HFFc6 (cell line): Measurements from ENCODE around the gene IFITM5. TPM values are rescaled to one million over a fixed set of nuclear protein-coding genes. Genes with fewer than 3 reads are reported as not detected.
"Not testable (repeated sequence)": the region's sequence is repeated elsewhere in the genome, so short reads cannot be mapped to it uniquely, and the experiment has no call there.

Experiments
- DNase-seq: peaks from one replicate; pipeline ENCODE4 v3.0.0-alpha.2; 2018
- H3K27ac Mint-ChIP-seq: 2 replicates; pipeline ENCODE4 v1.8.0; 2020; ENCODE audit warnings: mild to moderate bottlenecking, mixed read lengths
- H3K27me3 Mint-ChIP-seq: 2 replicates; pipeline ENCODE4 v1.8.0; 2021; ENCODE audit warnings: mild to moderate bottlenecking, moderate library complexity, mixed read lengths; ENCODE audit not compliant: insufficient read depth
- H3K36me3 Mint-ChIP-seq: 2 replicates; pipeline ENCODE4 v1.8.0; 2021; ENCODE audit warnings: low read depth, mixed read lengths
- H3K4me1 Mint-ChIP-seq: 2 replicates; pipeline ENCODE4 v1.8.0; 2020; ENCODE audit warnings: low read depth, mixed read lengths
- H3K4me3 Mint-ChIP-seq: 2 replicates; pipeline ENCODE4 v1.8.0; 2020; ENCODE audit warnings: mild to moderate bottlenecking, moderate library complexity, mixed read lengths
- H3K9me3 Mint-ChIP-seq: 2 replicates; pipeline ENCODE4 v1.8.0; 2020; ENCODE audit warnings: mild to moderate bottlenecking, mixed read lengths
- total RNA-seq, 6 experiments: library from RNA; stranded (reverse); fragmentation: NEBNext Ultra II Directional; extraction: Animal tissue kit (Norgen Biotek cat#: 25700); gene quantifications; 2 replicates in 1 of 6; 3 replicates in 5 of 6; pipeline ENCODE4 v1.2.3, GENCODE V29; 2021
- TF ChIP-seq, protein P1 (sequence below): fragments of 200-600 bp; sonication (generic); IDR thresholded peaks from 2 replicates; pipeline ENCODE4 v1.5.0; 2021; ENCODE audit warnings: antibody characterized with exemption, mild to moderate bottlenecking

The IFITM5 gene
- total RNA-seq, 6 experiments from 2014 or later = not detected

DNA sequence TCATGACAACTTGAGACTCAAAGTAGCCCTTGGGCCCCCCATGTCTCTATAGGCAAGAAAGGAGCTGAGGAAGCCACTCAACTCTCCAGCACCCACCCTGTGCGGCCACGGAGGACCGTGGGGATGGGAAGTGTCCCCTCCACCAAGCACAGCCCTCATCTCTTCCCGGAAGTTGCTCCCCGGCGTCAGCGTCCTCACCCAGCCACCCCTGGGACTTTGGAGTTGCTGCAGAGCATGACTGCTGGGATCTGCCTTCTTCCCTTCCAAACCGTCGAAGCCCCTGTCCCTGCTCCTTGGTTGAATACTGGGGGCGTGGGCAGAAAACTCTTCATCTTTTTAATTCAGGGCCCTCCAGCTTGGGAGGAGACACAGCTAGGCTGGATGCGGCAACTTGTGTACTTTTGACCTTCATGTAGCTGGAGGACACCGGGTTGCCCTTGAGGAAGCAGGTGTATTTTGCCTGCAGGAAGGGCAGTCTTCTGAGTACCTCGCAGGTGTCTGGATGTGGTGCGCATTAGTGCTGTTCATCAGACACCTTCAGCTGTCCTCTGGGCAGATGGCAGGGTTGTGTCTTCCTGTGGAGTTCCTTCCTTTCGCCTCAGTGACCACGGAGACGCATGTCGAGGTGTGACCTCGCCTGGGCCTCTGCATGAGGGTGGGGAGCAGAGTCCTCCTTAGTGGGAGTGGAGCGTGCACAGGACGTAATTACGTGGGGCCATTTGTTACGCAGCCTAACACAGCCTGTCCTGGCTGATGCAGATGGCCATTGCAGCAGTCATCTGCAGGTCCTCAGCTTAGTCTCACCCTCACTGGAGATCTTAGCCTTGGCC, 33.5 kb upstream of the IFITM5 start:
- Mint-ChIP-seq H3K36me3 (no peaks in the 10 kb centered on the region), H3K27ac (no peak overlapping the region), H3K4me3 (no peak overlapping the region), H3K4me1 (peaks cover 14% of the 10 kb centered on the region), H3K9me3 (no peaks in the 10 kb centered on the region), H3K27me3 (peaks cover 4% of the 10 kb centered on the region)
- no peak for DNase-seq
- TF ChIP-seq, protein P1, sequence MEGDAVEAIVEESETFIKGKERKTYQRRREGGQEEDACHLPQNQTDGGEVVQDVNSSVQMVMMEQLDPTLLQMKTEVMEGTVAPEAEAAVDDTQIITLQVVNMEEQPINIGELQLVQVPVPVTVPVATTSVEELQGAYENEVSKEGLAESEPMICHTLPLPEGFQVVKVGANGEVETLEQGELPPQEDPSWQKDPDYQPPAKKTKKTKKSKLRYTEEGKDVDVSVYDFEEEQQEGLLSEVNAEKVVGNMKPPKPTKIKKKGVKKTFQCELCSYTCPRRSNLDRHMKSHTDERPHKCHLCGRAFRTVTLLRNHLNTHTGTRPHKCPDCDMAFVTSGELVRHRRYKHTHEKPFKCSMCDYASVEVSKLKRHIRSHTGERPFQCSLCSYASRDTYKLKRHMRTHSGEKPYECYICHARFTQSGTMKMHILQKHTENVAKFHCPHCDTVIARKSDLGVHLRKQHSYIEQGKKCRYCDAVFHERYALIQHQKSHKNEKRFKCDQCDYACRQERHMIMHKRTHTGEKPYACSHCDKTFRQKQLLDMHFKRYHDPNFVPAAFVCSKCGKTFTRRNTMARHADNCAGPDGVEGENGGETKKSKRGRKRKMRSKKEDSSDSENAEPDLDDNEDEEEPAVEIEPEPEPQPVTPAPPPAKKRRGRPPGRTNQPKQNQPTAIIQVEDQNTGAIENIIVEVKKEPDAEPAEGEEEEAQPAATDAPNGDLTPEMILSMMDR = no peak

GRCh38 chr11:331358-332060, 32.2 kb upstream of the IFITM5 start:
- no peak overlapping the region for H3K27ac Mint-ChIP-seq
- peaks cover 4% of the 10 kb centered on the region for H3K27me3 Mint-ChIP-seq
- DNase-seq = no peak
- TF ChIP-seq, protein P1 = no peak
- no peaks in the 10 kb centered on the region for H3K9me3 Mint-ChIP-seq
- H3K4me1 Mint-ChIP-seq = peaks cover 19% of the 10 kb centered on the region
- no peaks in the 10 kb centered on the region for H3K36me3 Mint-ChIP-seq
- no peak overlapping the region for H3K4me3 Mint-ChIP-seq

DNA sequence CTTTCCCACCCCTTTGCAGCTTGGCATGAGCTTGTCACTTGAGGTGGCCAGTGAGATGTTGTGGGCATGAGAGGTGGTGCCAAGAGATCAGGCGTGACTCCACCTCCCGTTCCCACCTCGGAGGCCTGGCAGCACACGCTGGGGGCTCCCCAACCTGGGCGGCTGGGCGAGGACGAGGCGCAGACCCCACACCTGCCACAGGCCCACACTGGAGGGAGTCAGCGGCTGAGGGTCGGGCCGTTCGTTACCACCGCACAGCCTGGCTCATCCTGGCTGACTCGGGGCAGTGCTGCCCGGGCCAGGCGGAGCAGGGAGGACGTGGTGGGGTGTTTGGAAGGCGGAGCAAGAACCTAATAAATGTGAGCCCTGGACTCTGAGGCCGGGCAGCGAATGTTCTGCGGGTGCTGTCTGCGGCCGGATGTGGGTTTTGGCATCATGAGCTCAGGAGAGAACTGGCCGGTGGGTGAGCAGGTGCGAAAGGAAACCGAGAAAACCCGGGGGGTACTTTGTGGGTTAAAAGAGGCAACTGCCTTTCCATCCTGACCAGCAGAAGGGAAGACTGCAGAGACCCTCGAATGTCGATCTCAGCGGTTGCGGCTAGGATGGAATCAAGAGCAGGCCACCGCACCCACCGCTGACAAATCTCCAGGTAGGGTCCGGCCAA, 31.5 kb upstream of the IFITM5 start:
- Mint-ChIP-seq H3K4me3 (no peak overlapping the region), H3K27ac (no peak overlapping the region), H3K4me1 (peaks cover 12% of the 10 kb centered on the region), H3K27me3 (peaks cover 4% of the 10 kb centered on the region), H3K36me3 (no peaks in the 10 kb centered on the region), H3K9me3 (no peaks in the 10 kb centered on the region)
- no peak for DNase-seq
- TF ChIP-seq, protein P1 = no peak

GRCh38 chr11:330307-330693, 31.0 kb upstream of the IFITM5 start:
- H3K4me3 Mint-ChIP-seq = no peak overlapping the region
- H3K9me3 Mint-ChIP-seq = no peaks in the 10 kb centered on the region
- H3K27ac Mint-ChIP-seq = no peak overlapping the region
- H3K27me3 Mint-ChIP-seq = peaks cover 4% of the 10 kb centered on the region
- TF ChIP-seq, protein P1 = no peak
- no peak for DNase-seq
- peaks cover 12% of the 10 kb centered on the region for H3K4me1 Mint-ChIP-seq
- no peaks in the 10 kb centered on the region for H3K36me3 Mint-ChIP-seq

DNA sequence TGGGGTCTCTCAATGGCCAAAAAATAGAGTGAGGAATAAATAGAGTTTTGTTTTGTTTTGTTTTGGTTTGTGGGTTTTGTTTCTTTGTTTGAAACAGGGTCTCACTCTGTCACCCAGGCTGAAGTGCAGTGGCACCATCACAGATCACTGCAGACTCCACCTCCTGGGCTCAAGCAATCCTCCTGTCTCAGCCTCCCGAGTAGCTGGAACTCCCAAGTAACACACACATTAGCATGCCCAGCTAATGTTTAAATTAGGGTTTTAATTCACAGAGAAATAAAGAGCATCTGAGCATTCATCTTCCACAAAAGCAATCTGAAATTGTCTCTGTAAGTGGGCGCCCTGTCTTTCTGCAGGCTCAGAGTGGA, 30.5 kb upstream of the IFITM5 start:
- TF ChIP-seq, protein P1 = no peak
- no peaks in the 10 kb centered on the region for H3K36me3 Mint-ChIP-seq
- no peak overlapping the region for H3K4me3 Mint-ChIP-seq
- H3K27ac Mint-ChIP-seq = no peak overlapping the region
- H3K27me3 Mint-ChIP-seq = peaks cover 4% of the 10 kb centered on the region
- H3K9me3 Mint-ChIP-seq = no peaks in the 10 kb centered on the region
- H3K4me1 Mint-ChIP-seq = peaks cover 14% of the 10 kb centered on the region
- DNase-seq = no peak

- H3K27me3 Mint-ChIP-seq, H3K9me3 Mint-ChIP-seq, H3K27ac Mint-ChIP-seq, H3K4me3 Mint-ChIP-seq, DNase-seq, H3K36me3 Mint-ChIP-seq: not testable (repeated sequence)
- peaks cover 24% of the 10 kb centered on the region for H3K4me1 Mint-ChIP-seq
These were observed 29.3 kb upstream of the IFITM5 start for GRCh38 chr11:328516-329100.
